HG03097 (cell line): ENCODE results near the gene RACGAP1.

ENCODE experiments used
- ATAC-seq: cut with Tn5 transposase; IDR thresholded peaks from one replicate; pipeline ENCODE4 v1.9.1; 2021; ENCODE audit not compliant: unreplicated experiment, low FRiP score

RACGAP1 gene

GRCh38 chr12:50056639-50056976 is 31.3 kb upstream of the RACGAP1 start:
- no peak for ATAC-seq

DNA sequence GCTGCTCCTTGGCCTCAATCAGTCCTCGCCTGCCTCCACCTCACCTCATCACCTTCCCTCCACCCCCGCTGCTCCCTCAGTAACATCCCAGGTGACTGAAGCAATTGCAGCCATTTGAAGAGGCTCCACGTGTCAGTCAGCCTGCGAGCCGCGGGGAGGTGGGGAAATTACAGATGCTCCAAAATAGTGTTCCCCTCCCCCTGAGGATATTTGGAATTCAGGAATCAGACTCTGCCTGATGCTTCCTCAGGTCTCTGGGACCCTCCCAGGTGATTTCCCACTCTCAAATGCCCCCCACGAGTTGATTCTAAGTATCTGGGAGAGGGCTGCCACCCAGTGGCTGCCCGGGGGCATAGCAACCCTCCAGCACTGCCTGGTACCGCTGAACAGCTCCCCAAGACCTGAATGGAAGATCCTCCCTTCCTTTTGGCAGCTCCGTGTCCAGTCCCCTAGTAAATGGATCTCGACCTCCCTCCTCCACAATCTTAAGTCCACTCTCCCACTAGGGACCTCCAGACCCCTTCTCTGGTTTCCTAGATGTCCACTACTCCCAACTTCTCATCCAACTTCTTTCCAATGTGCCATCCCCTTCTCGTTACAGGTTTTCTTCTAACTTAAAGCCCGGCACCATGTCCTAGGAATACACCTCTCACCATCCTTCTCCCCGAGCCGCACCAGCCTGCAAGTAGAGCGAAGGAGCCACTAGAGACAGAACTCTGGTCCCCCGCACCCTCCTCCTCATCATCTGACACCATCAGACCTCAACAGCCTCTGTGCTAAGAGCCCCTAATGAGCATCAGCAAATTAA is 30.7 kb upstream of the RACGAP1 start:
- ATAC-seq = no peak

- no peak for ATAC-seq
Measured at GRCh38 chr12:50053583-50053982, 28.3 kb upstream of the RACGAP1 start.

GRCh38 chr12:50052964-50053363 is 27.7 kb upstream of the RACGAP1 start:
- no peak for ATAC-seq

GRCh38 chr12:50052544-50052943 is 27.2 kb upstream of the RACGAP1 start:
- ATAC-seq = no peak

DNA sequence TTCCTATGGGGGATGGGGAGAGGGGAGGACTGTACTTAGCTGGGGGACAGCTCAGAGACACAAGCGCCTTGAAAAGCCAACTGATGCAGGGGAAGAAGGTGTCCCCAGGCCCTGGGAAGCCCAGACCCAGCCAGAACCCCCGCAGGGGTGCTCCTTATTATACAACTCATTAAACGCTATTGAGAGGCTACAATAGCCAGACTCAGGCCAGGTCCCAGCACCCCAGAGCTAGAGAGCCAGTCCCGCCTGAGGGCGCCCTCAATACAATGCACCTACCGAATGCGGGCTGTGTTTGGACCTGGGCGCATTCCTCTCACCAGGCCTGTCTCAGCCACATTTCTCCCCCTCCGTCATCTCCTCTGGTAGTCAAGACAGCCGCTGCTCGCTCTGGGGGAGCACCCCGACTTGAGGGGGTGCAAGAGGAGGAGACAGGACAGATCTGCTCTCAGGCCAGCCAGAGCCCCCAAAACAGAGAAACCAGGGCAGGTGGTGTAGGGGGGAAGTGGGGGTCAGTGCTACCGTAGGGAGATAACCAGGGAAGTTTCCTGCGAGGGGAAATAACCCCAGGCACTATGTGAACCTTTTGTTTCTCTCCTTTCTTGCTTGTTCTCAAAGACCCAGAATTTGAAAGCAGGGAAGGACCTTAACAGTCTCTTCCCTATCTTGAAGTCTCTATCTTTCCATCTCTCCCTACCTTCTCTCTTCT is 26.0 kb upstream of the RACGAP1 start:
- no peak for ATAC-seq

DNA sequence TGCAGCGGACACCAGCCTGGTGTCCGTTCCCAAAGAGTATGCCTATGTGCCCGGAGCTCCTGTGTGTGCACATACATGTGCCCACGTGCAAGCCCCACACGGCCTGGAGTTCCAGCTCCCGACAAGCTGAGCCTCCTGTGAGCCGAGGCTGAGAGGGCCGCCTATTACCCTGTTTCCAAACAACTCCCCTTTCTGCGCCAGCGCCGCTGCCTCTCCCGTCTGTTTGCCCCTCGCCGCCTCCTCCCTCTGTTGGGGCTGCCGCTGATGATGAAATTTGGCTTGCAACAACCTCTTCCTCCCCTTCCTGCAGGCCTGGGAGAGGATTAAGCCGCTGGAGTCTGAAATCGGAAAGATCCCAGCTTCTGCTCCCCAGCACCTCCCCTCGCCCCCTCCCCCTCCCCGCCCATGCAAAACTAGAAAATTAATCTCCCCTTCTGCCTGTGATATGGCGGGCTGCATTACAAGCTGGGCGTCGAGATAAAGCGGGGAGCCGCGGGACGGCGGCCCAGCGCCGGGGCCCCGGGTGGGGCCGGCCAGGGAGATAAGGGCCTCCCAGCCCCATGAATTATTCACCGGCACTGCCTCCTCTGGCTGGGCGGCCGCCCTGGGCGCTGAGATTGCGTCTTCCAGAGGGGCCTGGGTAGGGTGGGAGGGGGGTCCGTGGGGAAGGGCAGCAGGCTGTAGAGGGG is 25.3 kb upstream of the RACGAP1 start:
- ATAC-seq = no peak

DNA sequence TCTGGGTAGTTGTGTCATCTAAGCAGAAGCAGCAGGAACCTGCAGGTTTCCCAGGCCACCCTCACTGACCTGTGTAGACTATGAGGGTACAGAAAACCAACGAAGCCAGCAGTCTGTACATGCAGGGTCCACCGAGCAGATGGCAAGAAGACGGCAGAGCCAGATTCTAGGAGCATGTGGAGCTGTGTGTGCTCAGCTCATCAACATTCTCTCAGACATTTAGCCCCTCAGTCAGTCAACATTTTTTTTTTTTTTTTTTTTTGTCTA is 24.8 kb upstream of the RACGAP1 start:
- no peak for ATAC-seq

- ATAC-seq = no peak
Measured at GRCh38 chr12:50049254-50050118, 24.2 kb upstream of the RACGAP1 start.

GRCh38 chr12:50047693-50048250 is 22.5 kb upstream of the RACGAP1 start:
- no peak for ATAC-seq

GRCh38 chr12:50043854-50044253 is 18.6 kb upstream of the RACGAP1 start:
- no peak for ATAC-seq

- no peak for ATAC-seq
Measured at GRCh38 chr12:50043308-50043707, 18.0 kb upstream of the RACGAP1 start.

GRCh38 chr12:50042693-50043092 is 17.4 kb upstream of the RACGAP1 start:
- no peak for ATAC-seq

DNA sequence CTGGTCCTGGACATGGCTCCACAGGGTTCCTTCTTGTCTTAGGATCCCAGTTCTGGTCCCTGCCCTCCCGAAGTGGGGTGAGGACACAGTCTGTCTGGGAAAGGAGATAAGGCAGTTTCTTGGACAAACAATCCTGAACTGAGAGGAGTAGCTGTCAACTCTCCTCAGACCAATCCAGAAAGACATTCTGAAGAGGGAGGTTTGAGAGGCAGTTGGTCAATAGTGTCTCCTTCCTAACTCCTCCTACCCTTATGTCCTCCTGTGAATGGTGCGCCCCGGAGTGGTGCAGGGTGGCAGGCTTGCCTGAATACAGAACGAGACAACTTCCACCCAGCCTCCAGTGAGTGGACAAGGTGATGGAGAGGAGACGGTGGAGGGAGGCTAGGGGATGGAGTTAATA is 16.7 kb upstream of the RACGAP1 start:
- ATAC-seq = no peak

- ATAC-seq = no peak
Measured at GRCh38 chr12:50041062-50041860, 16.0 kb upstream of the RACGAP1 start.

DNA sequence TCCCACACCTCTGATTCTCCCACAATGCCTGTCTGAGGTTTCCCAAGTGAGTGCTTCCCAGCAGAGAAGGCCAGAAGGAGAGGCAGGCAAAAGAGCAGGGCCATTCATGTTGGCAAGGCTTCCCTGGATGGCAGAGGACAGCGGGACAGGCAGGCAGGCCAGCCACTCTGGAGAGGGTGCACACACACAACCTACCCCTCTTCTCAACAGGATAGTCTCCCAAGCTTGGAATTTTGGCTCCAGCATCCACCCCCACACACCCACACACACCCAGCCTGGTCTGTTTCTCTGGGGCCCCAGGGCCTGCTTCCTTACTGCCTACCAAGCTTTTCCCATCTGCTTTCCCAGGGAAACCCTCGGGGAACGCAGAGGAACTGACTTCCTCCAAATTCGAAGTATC is 15.4 kb upstream of the RACGAP1 start:
- no peak for ATAC-seq

DNA sequence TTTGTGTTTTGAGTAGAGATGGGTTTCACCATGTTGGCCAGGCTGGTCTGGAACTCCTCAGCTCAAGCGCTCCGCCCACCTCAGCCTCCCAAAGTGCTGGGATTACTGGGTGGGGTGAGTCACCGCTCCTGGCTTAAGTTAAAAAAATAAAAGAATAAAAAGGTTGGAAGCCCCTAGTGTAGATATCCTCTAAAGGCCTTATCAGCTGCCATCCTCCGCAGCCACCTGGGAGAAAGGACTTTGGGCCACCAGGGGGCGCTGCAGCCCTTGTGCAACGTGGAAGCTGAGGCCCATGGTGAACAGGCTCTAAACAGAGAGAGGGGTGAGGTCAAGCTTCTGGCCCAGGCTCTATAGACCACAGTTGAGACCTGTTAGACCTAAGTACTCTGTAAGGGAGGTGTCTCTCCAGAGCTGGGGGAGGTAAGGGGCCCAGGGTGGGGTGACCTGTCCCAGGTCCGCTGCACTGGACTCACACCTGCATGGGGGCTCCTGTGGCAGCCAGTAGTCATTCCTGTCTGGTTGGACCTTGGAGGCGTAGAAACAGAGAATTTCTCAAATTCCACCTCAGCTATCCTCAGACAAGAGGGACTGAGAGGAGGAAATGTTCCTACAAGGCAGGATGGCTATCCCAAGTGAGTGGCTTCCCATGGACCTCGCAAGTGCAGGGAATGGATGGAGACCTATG is 14.0 kb upstream of the RACGAP1 start:
- no peak for ATAC-seq

DNA sequence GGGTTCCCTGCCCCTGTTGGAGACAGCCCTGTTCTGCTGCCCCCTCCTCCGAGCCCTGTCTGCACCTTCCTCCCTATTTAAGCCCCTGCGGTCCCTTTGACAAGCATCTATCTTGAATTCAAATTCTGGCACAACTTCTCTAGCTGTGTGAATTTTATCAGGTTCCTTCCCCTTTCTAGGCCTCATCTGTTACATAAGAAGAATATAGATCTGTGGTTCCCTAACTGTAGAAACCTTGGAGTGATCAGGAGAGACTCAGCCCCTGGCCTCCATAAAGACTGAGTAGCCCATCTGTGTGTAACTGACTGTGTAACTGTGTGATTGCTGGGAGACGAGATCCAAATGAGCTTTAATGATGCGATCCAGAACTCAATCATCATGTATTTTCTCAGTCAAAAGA is 13.0 kb upstream of the RACGAP1 start:
- no peak for ATAC-seq

- ATAC-seq = no peak
Measured at GRCh38 chr12:50032854-50033581, 7.7 kb upstream of the RACGAP1 start.
